ENCODE data around the gene CARD19.
A peak's percentile ranks its signal among the peaks of the same experiment; 100 is the strongest.
"Not testable (repeated sequence)": the region's sequence is repeated elsewhere in the genome, so short reads cannot be mapped to it uniquely, and the experiment has no call there.

Gene CARD19

GRCh38 chr9:93088656-93089015 is 7.4 kb upstream of the CARD19 start:
- DNase-seq (ENCODE audit: low read depth): no peak

- DNase-seq (ENCODE audit: low read depth): no peak
Observed at GRCh38 chr9:93089024-93089423, 7.0 kb upstream of the CARD19 start.

- no peak for DNase-seq (ENCODE audit: low read depth)
Observed at GRCh38 chr9:93089481-93089991, 6.5 kb upstream of the CARD19 start.

GRCh38 chr9:93090091-93090655 is 5.8 kb upstream of the CARD19 start:
- no peak for DNase-seq (ENCODE audit: low read depth)

GRCh38 chr9:93091056-93091452 is 5.0 kb upstream of the CARD19 start:
- DNase-seq (ENCODE audit: low read depth): no peak

- peak; percentile 72 for DNase-seq (ENCODE audit: low read depth)
Observed at GRCh38 chr9:93091453-93092081, 4.5 kb upstream of the CARD19 start.

GRCh38 chr9:93092251-93092991 is 3.6 kb upstream of the CARD19 start:
- DNase-seq (ENCODE audit: low read depth): no peak

- DNase-seq (ENCODE audit: low read depth): no peak
Observed at GRCh38 chr9:93093127-93093876, 2.7 kb upstream of the CARD19 start.

- DNase-seq (ENCODE audit: low read depth): no peak
Observed at GRCh38 chr9:93093877-93094657, 1.9 kb upstream of the CARD19 start.

- no peak for DNase-seq (ENCODE audit: low read depth)
Observed at GRCh38 chr9:93094658-93095204, 1.3 kb upstream of the CARD19 start.

- DNase-seq (ENCODE audit: low read depth): peak; percentile 83
Observed at GRCh38 chr9:93095205-93096130, 549 bp upstream of the CARD19 start.

GRCh38 chr9:93096811-93097382 is 880 bp downstream of the CARD19 start:
- no peak for DNase-seq (ENCODE audit: low read depth)

GRCh38 chr9:93097511-93098201 is 1.6 kb downstream of the CARD19 start:
- DNase-seq (ENCODE audit: low read depth): no peak

GRCh38 chr9:93098236-93098946 is 2.4 kb downstream of the CARD19 start:
- peak; percentile 82 for DNase-seq (ENCODE audit: low read depth)

- no peak for DNase-seq (ENCODE audit: low read depth)
Observed at GRCh38 chr9:93099551-93100275, 3.7 kb downstream of the CARD19 start.

GRCh38 chr9:93100276-93100636 is 4.2 kb downstream of the CARD19 start:
- DNase-seq (ENCODE audit: low read depth): no peak

GRCh38 chr9:93101086-93101485 is 5.1 kb downstream of the CARD19 start:
- not testable (repeated sequence) for DNase-seq (ENCODE audit: low read depth)

- DNase-seq (ENCODE audit: low read depth): no peak
Observed at GRCh38 chr9:93105620-93106019, 9.6 kb downstream of the CARD19 start.

Measured in non-pigmented ciliary epithelial cell (primary cell).